GM19025 (cell line): Measurements from ENCODE around the gene ATXN7L3.
"Not testable (repeated sequence)": the region's sequence is repeated elsewhere in the genome, so short reads cannot be mapped to it uniquely, and the experiment has no call there.

Experiments used
- ATAC-seq: cut with Tn5 transposase; IDR thresholded peaks from one replicate; pipeline ENCODE4 v1.9.1; 2021; ENCODE audit warnings: mild to moderate bottlenecking, low read depth, moderate library complexity; ENCODE audit not compliant: unreplicated experiment

ATXN7L3 gene, protein sequence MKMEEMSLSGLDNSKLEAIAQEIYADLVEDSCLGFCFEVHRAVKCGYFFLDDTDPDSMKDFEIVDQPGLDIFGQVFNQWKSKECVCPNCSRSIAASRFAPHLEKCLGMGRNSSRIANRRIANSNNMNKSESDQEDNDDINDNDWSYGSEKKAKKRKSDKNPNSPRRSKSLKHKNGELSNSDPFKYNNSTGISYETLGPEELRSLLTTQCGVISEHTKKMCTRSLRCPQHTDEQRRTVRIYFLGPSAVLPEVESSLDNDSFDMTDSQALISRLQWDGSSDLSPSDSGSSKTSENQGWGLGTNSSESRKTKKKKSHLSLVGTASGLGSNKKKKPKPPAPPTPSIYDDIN

DNA sequence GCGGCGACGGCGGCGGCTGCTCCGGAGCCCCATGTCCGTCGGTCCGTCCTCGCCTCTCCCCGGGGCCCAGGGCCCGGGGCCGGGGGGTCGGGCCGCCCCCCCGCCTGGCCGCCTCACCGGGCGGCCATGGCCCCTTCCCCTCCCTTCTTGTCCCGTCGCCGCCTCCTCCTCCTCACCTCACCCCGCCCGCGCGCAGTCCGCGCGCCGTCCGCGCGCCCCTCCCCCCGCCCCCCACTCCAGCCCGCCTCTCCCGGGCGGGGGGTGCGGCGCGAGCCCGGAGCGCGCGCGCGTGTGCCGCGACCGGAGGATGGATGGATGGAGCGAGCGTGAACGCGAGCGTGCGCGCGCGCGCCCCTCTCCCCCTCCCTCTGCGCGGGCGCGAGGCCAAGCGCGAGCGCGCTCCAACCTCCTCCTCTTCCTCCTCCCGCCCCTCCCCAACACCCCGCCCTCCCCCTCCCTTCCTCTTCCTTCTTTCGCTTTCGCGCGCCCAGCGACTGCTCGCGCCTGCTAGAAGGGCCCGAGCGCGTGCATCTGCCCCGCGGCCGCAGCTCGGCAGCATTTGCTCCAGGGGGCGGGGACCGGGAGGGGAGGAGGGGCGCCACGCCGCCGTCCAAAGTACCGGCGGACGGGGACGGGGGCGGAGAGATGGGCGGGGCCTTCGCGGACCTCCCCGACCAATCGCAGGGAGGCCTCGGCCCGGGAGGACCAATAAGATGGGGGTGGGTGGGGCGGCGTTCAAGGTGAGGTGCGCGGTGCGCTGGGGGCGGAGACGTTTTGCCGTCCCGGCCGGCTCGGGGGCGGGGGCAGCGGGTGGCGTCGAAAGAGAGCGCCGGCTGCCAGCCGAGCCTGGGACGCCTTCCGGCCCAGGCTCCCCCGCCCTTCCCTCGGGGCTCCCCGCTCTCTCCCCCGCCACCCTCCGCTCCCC lies at the start of gene ATXN7L3:
Gene ATXN7L3, minus strand, starts transcription at position 332 of the 925 bp plus-strand sequence. CDS start 1,814 bp downstream, outside the sequence.
- peak; percentile 74 for ATAC-seq

DNA sequence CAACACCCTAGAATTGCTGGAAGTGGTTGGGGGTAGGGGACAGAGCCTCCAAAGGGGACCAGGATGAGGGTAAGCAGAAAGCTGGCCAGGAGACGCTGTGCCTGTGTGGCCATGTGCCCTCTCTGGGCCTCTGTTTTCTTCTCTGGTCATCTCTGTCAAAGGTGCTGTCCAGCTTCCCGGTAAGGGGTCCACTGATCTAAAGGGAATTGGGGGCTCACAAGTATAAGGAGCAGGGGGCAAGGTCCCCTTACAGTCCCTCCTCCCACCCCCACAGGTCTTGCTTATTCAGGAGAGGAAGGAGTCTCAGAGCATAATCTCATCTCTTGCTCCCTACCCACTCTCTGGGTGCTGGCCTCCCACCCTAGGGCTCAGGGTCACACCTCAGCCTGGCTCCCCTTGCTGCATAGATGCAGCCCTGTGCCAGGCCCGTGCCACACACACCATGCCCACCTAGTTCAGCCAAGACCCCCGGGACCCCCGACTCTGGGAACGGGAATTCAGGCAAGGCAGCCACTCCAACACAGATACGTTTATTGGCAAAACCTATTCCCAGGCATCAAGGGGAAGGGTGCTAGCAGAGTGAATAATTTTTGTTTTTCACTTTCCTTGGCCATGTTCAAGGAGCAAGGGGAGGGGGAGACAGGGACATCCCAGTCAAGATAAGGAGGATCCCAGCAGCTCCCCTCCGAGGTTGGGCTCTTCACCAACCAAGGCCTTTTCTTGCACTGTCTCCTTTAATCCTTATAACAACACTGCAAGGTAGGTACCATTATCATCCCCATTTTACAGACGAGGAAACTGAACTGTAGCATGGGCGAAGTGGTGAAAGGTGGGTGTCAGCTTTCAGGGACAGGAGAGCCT lies 48.4 kb upstream of the ATXN7L3 start:
- ATAC-seq: no peak

DNA sequence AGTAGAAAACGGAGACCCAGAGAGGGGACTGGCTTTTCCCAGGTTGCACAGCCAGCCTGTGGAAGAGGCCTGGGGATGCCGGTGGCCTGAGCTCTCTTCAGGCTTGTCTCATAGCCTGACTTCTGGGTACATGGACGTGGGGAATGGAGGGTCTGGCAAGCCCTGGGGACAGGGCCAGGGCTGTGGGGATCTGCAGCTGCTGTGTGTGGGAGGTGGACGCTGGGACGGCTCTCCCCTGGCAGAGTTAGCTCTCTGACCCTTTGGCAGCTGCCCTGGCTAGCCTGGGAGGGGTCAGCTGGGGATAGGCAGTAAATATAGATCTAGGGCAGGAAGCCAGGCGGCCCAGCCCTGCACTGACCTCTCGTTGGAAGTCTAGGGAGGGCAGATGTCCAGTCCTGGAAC lies 47.8 kb upstream of the ATXN7L3 start:
- no peak for ATAC-seq

DNA sequence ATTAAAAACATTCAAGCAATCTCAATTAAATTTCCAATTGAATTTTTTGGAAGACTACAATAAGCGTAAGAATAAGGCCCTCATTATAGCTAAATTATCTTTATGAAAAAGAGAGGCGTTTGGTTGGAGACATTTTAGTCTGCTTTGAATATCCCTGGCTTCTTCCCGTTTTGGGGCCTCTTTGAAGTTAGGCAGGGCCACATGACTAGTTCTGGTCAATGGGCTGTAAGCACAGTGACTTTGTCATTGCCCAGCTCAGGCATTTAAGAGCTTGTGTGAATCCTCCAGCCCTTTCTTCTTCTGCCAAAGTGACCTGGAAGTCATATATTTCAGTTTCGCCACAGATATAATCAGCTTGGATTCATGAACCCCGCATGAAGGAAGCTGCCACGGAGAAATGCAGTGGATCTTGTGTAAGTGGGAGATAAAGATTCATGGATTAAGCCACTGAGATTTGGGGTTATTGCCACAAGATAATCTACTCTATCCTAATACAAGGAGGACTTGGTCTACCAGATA lies 41.5 kb upstream of the ATXN7L3 start:
- ATAC-seq: no peak

DNA sequence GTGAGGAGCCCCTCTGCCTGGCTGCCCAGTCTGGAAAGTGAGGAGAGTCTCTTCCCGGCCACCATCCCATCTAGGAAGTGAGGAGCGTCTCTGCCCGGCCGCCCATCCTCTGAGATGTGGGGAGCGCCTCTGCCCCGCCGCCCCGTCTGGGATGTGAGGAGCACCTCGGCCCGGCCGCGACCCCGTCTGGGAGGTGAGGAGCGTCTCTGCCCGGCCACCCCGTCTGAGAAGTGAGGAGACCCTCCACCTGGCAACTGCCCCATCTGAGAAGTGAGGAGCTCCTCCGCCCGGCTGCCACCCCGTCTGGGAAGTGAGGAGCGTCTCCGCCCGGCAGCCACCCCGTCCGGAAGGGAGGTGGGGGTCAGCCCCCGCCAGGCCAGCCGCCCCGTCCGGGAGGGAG lies 38.2 kb upstream of the ATXN7L3 start:
- not testable (repeated sequence) for ATAC-seq

DNA sequence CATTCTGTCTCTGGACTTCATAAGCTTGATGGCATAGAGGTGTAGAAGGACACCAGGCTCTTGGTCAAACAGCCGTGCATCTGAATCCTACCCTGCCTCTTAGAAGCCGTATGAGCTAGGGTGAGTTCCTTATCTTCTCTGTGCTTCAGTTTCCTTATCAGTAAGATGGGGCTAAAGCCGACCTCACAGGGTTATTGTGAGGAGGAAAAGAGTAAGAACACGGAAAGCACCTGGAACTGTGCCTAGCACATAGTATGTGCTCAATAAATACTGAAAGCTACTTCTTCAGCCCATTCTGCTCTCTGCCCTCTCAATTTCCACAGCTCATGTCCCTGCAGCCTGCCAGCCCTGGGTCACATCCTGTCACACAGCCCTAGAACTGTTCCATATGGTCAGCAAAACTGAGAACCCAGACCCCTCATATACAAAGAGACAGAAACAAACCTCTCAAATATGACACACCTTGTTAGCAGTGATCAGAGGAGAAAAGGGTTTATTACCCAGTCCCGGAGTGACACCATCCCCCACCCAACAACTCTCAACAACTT lies 36.8 kb upstream of the ATXN7L3 start:
- ATAC-seq: no peak

DNA sequence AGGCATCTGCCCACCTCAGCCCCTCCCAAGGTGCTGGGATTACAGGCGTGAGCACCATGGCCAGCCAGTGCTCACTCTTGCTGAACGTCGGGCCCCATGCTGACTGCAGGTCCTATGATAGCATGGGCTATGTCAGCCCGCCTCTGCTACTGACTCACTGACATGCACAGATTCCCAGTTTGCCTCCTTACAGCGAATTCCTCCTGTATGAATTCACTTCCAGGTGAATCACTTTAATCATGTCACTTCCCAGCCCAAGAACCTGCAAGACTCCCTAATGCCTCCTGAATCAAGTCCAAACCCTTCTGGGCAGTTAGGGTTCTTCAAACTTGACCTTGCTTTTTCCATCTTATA lies 35.9 kb upstream of the ATXN7L3 start:
- no peak for ATAC-seq

DNA sequence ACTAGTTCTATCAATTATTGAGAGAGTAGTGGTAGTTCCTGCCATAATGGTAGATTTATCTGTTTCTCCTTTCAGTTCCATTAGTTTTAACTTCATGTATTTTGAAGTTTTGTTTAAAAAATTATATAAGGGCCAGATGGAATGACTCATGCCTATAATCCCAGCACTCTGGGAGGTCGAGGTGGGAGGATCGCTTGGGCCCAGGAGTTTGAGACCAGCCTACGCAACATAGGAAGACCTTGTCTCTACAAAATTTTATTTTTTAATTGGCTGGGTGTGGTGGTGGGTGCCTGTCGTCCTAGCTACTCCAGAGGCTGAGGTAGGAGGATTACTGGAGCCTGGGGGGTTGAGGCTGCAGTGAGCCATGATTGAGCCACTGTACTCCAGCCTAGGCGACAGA lies 33.9 kb upstream of the ATXN7L3 start:
- no peak for ATAC-seq

DNA sequence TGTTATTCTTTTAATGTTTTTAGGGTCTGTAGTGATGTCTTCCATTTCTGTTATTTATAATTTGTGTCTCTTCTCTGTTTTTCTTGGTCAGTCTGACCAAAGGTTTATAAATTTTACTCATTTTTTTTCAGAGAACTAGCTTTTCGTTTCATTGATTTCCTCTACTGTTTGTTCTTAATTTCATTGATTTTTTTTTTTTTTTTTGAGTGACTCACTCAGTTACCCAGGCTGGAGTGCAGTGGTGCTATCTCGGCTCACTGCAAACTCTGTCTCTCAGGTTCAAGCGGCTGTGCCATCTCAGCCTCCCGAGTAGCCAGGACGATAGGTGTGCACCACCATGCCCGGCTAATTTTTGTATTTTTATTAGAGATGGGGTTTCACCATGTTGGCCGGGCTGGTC lies 32.4 kb upstream of the ATXN7L3 start:
- ATAC-seq: no peak

DNA sequence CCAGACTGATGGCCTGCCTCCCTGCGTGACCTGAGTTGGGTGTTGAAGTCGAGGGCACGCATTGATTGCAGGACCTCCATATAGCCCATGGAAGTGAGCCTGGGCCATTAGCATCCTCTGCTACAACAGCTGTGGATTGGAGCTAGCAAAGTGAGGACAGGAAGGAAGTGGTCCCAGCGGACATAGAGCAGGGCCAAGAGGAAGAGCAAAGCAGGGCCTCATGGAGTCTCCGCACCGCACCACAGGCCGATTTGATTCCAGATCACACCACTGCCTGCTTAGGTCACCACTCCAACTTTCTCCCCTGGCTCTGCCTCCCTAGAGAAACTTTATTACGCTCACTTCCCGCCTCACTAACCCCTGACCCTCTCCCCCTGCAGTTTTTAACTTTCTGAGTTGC lies 30.5 kb upstream of the ATXN7L3 start:
- no peak for ATAC-seq

DNA sequence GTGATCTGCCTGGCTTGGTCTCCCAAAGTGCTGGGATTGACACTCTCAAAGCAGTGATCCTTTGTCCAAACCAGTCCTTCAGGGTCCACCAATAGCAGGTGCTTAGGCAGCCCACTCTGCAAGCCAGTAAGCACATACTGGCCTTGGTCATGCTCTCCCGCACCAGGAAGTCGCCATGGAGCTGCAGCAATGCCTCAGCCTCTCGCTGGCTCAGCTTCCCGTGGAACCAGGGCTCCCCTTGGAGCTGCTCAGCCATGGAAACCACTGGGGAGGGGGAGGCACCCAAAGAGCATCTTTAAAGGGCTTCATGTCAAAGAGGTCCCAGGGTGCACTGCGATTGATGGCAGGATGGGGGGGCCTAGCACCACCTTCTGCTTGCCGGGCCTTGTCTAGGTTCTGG lies 29.4 kb upstream of the ATXN7L3 start:
- no peak for ATAC-seq

DNA sequence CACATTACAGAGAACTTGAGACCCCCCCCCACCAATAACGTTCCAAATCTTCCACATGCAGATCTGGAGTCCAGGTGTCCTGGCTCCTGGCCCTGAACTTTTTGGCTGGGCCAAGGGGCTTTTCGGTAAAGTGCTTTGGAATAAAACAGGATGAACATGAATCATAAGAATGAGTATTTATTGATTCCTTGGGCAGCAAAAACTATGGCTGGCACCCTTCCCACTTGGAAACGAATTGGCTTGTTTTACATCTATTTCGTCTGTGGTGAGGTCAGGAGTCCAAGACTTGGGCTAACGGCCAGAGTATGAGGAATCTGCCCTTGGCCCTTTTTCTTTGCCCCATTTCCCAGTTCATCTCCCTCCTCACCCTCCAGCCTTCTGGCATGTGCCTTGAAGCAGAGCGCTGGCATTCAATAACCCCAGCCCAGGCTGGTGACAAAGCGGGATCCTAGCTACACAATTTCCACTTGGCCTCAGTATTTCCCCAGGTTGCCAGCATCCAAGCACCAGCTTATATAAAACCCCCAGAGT lies 23.9 kb upstream of the ATXN7L3 start:
- ATAC-seq: no peak

DNA sequence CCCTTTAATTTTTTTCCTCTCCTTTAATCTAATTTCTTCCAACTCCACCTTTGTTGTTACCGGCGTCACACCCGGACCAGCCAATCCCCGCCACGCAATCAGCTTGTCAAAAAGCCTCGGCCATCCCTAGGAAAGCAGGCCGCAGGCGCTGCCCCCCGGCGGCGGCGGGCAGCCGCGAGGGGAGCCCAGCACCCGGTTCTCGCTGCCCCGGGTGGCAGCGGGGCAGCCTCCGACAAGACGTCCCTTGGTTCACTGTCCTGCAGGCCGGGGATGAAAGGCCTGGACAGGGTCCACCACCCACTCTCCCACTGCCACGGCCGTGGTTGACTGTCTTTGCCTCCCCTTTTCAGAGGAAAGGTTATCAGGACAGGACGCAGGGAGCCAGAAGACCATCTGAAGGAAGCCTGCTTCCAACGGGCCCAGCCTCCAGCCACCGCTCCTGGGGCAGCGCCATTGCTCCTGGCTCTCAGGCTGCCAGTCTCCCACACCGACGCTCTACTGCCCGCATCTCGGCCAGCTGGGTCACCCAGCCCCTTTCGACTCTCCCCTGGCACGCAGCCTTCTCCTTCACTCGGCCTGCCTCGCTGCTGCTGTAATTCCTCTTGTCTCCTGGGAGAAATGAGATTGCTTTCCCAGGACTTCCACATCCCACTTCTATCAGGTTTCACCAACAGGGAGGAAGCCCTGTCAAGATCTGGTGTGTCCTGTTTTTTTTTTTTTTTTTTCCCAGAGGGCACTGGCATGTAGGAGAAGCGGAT lies 22.6 kb upstream of the ATXN7L3 start:
- no peak for ATAC-seq

DNA sequence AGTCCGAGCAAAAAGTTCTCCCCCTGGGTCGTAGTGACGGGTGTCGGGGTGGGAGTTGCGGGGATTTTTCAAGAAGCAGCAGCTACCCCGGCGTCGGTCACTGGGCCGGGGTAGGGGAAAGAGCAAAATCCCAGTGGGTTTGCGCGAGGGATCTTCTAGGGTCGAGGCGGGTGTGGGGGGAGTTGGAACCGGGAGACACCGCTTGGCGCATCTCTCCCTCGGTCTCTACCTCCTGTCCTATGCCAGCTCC lies 22.1 kb upstream of the ATXN7L3 start:
- ATAC-seq: no peak

DNA sequence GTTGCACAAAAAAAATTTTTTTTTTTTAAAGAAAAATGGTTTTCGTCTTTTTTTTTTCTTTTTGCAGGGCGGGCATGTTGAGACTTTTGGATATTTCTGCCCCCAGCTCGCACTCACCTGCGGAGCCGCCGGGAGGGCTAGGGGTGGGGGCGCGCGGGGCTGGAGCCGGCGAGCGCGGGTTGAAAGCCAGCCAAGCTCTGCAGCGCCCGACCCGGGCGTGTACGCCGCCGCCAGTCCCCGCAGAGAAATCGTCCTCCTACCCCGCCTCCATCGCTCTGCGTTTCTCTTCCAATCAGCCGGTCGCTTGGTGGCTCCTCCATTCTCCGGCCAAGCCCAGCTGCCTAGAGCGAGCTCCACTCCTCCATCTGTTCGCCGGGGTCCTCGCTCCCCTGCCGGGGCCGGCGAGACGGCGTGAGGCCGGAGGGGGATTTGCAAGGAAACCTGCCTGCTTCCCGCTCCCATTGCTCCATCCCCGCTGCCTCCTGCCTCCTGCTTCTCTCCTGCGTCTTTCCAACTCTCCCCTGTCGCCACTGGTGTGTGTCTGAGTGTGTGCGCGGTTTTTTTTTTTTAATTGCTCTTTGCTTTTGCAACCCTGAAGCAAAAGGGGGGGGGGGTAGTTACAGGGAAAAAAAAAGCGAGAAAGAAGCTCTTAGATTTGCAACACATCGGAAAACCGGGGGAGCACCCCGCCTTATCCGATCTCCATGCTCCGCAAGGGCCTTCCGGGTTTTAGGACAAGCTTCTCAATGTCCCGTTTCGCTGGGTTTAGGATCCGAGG lies 21.6 kb upstream of the ATXN7L3 start:
- no peak for ATAC-seq

DNA sequence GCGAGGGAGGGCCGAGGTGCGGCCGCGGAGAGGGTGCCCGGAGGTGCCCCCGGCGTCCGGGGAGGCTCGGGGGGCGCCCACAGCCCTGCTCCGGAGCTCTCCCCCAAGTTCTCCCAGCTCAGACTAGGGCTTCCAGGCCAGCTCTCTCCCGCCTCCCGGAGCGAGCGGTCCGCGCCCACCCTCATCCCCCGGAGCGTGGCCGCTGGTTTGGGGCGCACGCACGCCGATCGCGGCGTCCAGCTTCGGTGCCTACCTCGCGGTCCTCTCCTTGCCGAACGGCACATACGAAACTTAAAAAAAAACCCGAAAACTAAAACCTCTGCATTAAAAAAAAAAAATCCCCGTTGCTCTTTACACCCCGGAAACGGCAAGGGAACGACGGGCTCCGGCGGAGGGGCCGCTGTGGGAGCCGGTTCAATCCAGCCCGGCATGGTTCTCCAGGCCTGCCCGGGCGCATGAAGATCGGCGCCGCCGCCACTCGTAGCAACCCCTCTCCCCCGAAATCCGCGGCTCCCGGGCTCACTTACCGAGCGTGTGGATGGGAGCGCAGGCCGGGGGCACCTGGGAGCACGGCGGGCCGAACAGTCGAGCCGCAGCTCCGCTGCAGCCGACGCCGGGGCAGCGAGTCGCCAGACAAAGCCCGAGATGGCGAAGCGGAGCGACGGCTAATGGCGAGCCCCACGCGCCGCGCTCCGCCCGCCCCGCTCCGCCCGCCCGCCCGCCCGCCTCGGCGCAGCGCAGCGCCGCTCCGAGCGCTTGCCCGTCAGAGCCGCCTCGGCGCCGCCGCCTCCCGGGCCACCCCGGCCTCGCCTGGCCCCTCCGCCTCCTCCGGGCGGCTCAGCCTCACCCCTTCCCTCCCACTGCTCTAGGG lies 20.8 kb upstream of the ATXN7L3 start:
- ATAC-seq: peak; percentile 7

DNA sequence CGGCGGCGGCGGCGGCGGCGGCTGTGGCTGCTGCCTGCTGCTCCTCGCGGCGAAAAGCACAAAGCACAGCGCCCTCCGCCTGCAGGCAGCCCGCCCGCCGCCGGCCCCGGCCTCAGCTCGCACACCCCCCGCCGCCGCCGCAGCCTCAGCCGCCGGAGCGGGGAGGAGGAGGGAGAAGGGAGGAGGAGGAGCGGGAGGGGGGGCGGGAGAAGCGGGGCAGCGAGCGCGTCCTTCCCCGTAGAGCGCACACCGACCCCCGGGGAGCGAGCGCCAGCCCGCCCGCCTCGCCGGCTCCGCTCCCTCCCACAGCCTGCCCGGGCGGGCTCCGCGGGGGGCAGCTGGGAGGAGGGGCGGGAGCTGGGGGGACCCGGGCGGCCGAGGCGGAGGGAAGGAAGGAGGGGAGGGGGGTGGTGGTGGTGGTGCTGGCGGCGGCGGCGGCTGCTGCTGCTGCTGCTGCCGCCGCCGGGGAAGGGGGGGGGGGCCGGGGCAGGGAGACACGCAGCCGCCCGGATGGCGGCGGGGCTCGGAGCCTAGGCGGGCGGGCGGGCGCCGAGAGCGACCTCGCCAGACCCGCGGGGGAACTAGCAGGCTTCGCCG lies 20.0 kb upstream of the ATXN7L3 start, which contains the start of gene UBTF:
Gene UBTF, minus strand, starts transcription at position 60 of the 597 bp plus-strand sequence. CDS start 1,446 bp downstream, outside the sequence.
- peak; percentile 11 for ATAC-seq
